Measurements from ENCODE around the gene SLC22A4. TPM values are rescaled to one million over a fixed set of nuclear protein-coding genes. Genes with fewer than 3 reads are reported as not detected.

The SLC22A4 gene
- total and polyA plus RNA-seq, 2 of the 8 experiments (the other 6 are each of a cell fraction or from before 2014, with no cell fraction given) = 0.45 to 0.60 TPM

DNA sequence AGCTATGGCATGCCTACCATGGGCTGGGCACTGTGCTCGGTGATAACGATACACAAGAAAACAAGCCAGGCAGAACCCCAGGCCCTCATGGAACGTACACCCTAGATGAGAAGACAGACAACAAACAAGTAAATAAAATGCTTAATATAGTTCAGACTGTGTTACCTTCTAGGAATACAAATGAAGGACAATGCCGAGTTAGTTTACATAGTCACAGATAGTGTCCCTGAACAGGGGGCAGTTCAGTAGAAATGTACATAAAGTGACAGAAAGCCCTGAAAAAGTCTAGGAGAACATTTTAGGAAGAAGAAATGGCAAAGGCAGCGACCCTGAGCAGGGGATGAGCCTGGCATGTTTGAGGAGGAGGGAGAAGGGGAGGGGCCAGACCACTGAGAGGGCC is 97.1 kb downstream of the SLC22A4 start:
- Histone ChIP-seq H3K18ac (ENCODE audit: extremely low read depth, low read length) (no peak overlapping the region), H2AK5ac (ENCODE audit: low read depth, low read length) (no peak overlapping the region), H3K4me2 (ENCODE audit: insufficient read depth in 1 of 2, low read depth in 2 of 2, low read length in 2 of 2) (no peak overlapping the region), H3K27ac (ENCODE audit: low read depth, low read length) (no peak overlapping the region), H2BK15ac (ENCODE audit: low read length) (no peak overlapping the region), H3K4me1 (replicated peaks in 1 of 4; ENCODE audit: control insufficient read depth in 3 of 4, insufficient read depth in 4 of 4, low read length in 3 of 4) (peaks cover 0 to 9% (median 3%) of the 10 kb centered on the region in 4 experiments; a peak in 4 of 7 replicates), H3K79me2 (ENCODE audit: control insufficient read depth in 1 of 2, insufficient read depth in 2 of 2, low read length in 2 of 2) (no peaks in the 10 kb centered on the region), H3K79me1 (ENCODE audit: low read depth, low read length) (no peaks in the 10 kb centered on the region), H3K56ac (replicated peaks; ENCODE audit: insufficient read length, low read depth, low read length) (no peak overlapping the region), H3K4me3 (ENCODE audit: extremely low read depth in 1 of 4, insufficient read depth in 2 of 4, low read depth in 3 of 4, low read length in 4 of 4) (no peak overlapping the region), H3K27me3 (replicated peaks in 1 of 4; ENCODE audit: control insufficient read depth in 3 of 4, extremely low read depth in 1 of 4, insufficient read depth in 3 of 4, low read length in 3 of 4) (no peaks in the 10 kb centered on the region), H3K9me3 (ENCODE audit: insufficient read depth in 2 of 2, low read depth in 1 of 2, low read length in 1 of 2) (no peaks in the 10 kb centered on the region), H4K91ac (replicated peaks; ENCODE audit: insufficient read length, low read length) (no peak overlapping the region), H2AFZ (ENCODE audit: low read length) (no peak overlapping the region), H3K4ac (replicated peaks; ENCODE audit: insufficient read length, low read depth, low read length) (no peak overlapping the region), H4K8ac (ENCODE audit: extremely low read depth, insufficient read depth, low read length) (no peak overlapping the region), H3K36me3 (ENCODE audit: control insufficient read depth in 2 of 4, insufficient read depth in 4 of 4, low read length in 3 of 4) (no peaks in the 10 kb centered on the region), H4K20me1 (replicated peaks in 1 of 2; ENCODE audit: control insufficient read depth in 1 of 2, insufficient read depth in 2 of 2, low read length in 2 of 2) (no peaks in the 10 kb centered on the region), H2BK5ac (ENCODE audit: low read depth, low read length) (no peak overlapping the region), H3K9ac (replicated peaks in 1 of 4; ENCODE audit: extremely low read depth in 1 of 4, low read depth in 3 of 4, low read length in 3 of 4) (no peak overlapping the region), H3K23ac (ENCODE audit: insufficient read length) (no peak overlapping the region), H2BK20ac (ENCODE audit: low read length) (no peak overlapping the region), H2BK12ac (ENCODE audit: low read depth, low read length) (no peak overlapping the region), H3K14ac (ENCODE audit: insufficient read length) (no peak overlapping the region), H3K23me2 (ENCODE audit: low read depth, low read length) (no peaks in the 10 kb centered on the region), H2BK120ac (replicated peaks; ENCODE audit: low read depth, low read length) (no peak overlapping the region), H4K5ac (ENCODE audit: insufficient read length, low read depth, low read length) (no peak overlapping the region)
- DNase-seq (ENCODE audit: low read depth in 1 of 2, low spot score in 2 of 2) (no peak), FAIRE-seq (no peak)
- CTCF ChIA-PET (ENCODE audit: partially characterized antibody) = interaction anchor here (1.1 to 16.4 kb wide), 3 partner anchors 106 to 136 kb away, joined by 3 to 353 read pairs (median 11); partner anchors contain the start of gene IRF1
- POLR2A ChIA-PET (ENCODE audit: partially characterized antibody) = no interaction called here
- no peak for TF ChIP-seq PHF8 (conservative IDR thresholded peaks at IDR 0.05; ENCODE audit: low read depth, low read length)
- no peak for TF ChIP-seq SIRT6 (IDR thresholded peaks at IDR 0.05; ENCODE audit: low read length)
- TF ChIP-seq MAFK (IDR thresholded peaks at IDR 0.05; ENCODE audit: low read depth, low read length) = no peak
- no peak for TF ChIP-seq GTF2F1 (IDR thresholded peaks at IDR 0.05; ENCODE audit: borderline replicate concordance, low read depth, low read length)
- WGBS, 2 experiments (ENCODE audit: extremely low coverage in 1 of 2, insufficient coverage in 1 of 2, insufficient read length in 1 of 2, insufficient replicate concordance in 2 of 2, low coverage in 1 of 2, low lambda C conversion rate in 2 of 2, missing lambda C conversion rate in 1 of 2) = 80% methylated on average over 5 of the region's 5 CpGs; no CpG with 5 or more reads in 1 of the 2 experiments

All from H1 (cell line).